ENCODE results near the gene DLG2.

- no peak for TF ChIP-seq SIN3A (IDR thresholded peaks at IDR 0.05; ENCODE audit: borderline replicate concordance, insufficient read depth, low read length)
- no peak for TF ChIP-seq POLR2AphosphoS5 (IDR thresholded peaks at IDR 0.05; ENCODE audit: low read depth, low read length)
- TF ChIP-seq FOXP2 (optimal IDR thresholded peaks at IDR 0.05; ENCODE audit: borderline replicate concordance, extremely low read depth, extremely low read length, insufficient read depth): no peak
- TF ChIP-seq TAF1 (IDR thresholded peaks at IDR 0.05; ENCODE audit: borderline replicate concordance, insufficient read depth, low read length): no peak
These were observed 1243.6 kb downstream of the DLG2 start for GRCh38 chr11:84383576-84383975.
